Right cardiac atrium (tissue), 5 donors: ENCODE results near the gene HSD17B1. TPM values are rescaled to one million over a fixed set of nuclear protein-coding genes. Genes with fewer than 3 reads are reported as not detected.
A peak's percentile ranks its signal among the peaks of the same experiment; 100 is the strongest.
"Not testable (repeated sequence)": the region's sequence is repeated elsewhere in the genome, so short reads cannot be mapped to it uniquely, and the experiment has no call there.

Experiments used
- ATAC-seq, 2 donors: fragments of 200-7000 bp; cut with Tn5 transposase; one replicate each; pipeline versions ENCODE4 v1.8.0 to v1.9.1; 2020; ENCODE audit warnings: moderate library complexity in 2 of 2, mild to moderate bottlenecking in 1 of 2
- DNase-seq, 3 donors: peaks; one replicate each; pipeline ENCODE4 v3.0.0-alpha.2; 2020
- H3K27ac ChIP-seq: one replicate; pipeline ENCODE4 v1.5.1; 2013; ENCODE audit warnings: mild to moderate bottlenecking, low read length, control low read depth, moderate library complexity
- H3K27me3 ChIP-seq: one replicate; pipeline ENCODE4 v1.6.1; 2013; ENCODE audit not compliant: control insufficient read depth, insufficient read depth
- H3K4me1 ChIP-seq: one replicate; pipeline ENCODE4 v1.6.1; 2013; ENCODE audit warnings: low read length; ENCODE audit not compliant: control insufficient read depth, insufficient read depth
- H3K4me3 ChIP-seq: one replicate; pipeline ENCODE4 v1.5.1; 2013; ENCODE audit warnings: low read length, control low read depth
- H3K9me3 ChIP-seq: one replicate; pipeline ENCODE4 v1.6.1; 2013; ENCODE audit warnings: low read length; ENCODE audit not compliant: control insufficient read depth
- WGBS: extraction: QIAGEN DNeasy Blood & Tissue Kit; methylation state at CpG from one replicate; pipeline ENCODE4 v1.1.7; 2013; 5-methylcytosine and 5-hydroxymethylcytosine counted together
- intact Hi-C, 4 donors: fragments of 100-400 bp; cut with DNase I; formaldehyde crosslinking; loops; one replicate each; pipeline versions ENCODE4 v1.11.0 to v1.14.0; 2022 to 2023
- polyA plus RNA-seq: library from polyadenylated mRNA; stranded (reverse); fragments of 200-250 nt; gene quantifications from one replicate; pipeline ENCODE4 v1.2.3, GENCODE V29; 2013
- total RNA-seq, 4 donors: library from RNA; stranded (reverse); fragmentation: NEBNext Ultra II Directional; extraction: Animal tissue kit (Norgen Biotek cat#: 25700); gene quantifications; one replicate each; pipeline ENCODE4 v1.2.1, GENCODE V29; 2021
- donor health status: healthy with polysubstance abuse.
- donor health status: DM: no; HTN: yes; CAD: no.
- donor health status: DM: no; HTN: no; CAD: no.
- donor health status: DM: no; HTN: yes; CAD: no; lungs with severe emphysema.
- donor health status: DM: yes; HTN: yes; CAD: no.

The HSD17B1 gene
- total and polyA plus RNA-seq, 5 donors, result 1.2 to 2.5 (median 1.5) TPM

- peak; percentile 69 to 78 for ATAC-seq
- peak; percentile 86 to 94 (median 94) for DNase-seq
- no peaks in the 10 kb centered on the region for H3K9me3 ChIP-seq
- no peaks in the 10 kb centered on the region for H3K27me3 ChIP-seq
- peak overlapping the region; percentile 88 for H3K4me3 ChIP-seq
- intact Hi-C loops, result no loop called here
- H3K27ac ChIP-seq, result peak overlapping the region; percentile 92
- peaks cover 7% of the 10 kb centered on the region for H3K4me1 ChIP-seq
- WGBS, result 1% methylated on average over 65 of the region's 65 CpGs
Measured at GRCh38 chr17:42536372-42537155, 16.2 kb upstream of the HSD17B1 start.

GRCh38 chr17:42537156-42537805 is 15.4 kb upstream of the HSD17B1 start:
- peak overlapping the region; percentile 88 for H3K4me3 ChIP-seq
- H3K9me3 ChIP-seq, result no peaks in the 10 kb centered on the region
- no peaks in the 10 kb centered on the region for H3K27me3 ChIP-seq
- intact Hi-C loops, result no loop called here
- H3K4me1 ChIP-seq, result peaks cover 7% of the 10 kb centered on the region
- peak; percentile 26 to 69 (median 56) for DNase-seq
- ATAC-seq, result peak; percentile 4 to 8
- peak overlapping the region; percentile 92 for H3K27ac ChIP-seq
- 87% methylated on average over 30 of the region's 31 CpGs for WGBS

- no peak overlapping the region for H3K27ac ChIP-seq
- intact Hi-C loops, result no loop called here
- peaks cover 7% of the 10 kb centered on the region for H3K4me1 ChIP-seq
- 97% methylated on average over 5 of the region's 5 CpGs for WGBS
- H3K9me3 ChIP-seq, result no peaks in the 10 kb centered on the region
- no peak for ATAC-seq
- DNase-seq, result peak; percentile 4 to 43 (median 36)
- no peak overlapping the region for H3K4me3 ChIP-seq
- H3K27me3 ChIP-seq, result no peaks in the 10 kb centered on the region
Measured at GRCh38 chr17:42537826-42538451, 14.8 kb upstream of the HSD17B1 start.

GRCh38 chr17:42538482-42538881 is 14.2 kb upstream of the HSD17B1 start:
- intact Hi-C loops, result no loop called here
- Histone ChIP-seq H3K9me3 (no peaks in the 10 kb centered on the region), H3K27ac (no peak overlapping the region), H3K4me1 (peaks cover 7% of the 10 kb centered on the region), H3K27me3 (no peaks in the 10 kb centered on the region), H3K4me3 (no peak overlapping the region)
- WGBS, result 95% methylated on average over 14 of the region's 14 CpGs
- ATAC-seq (no peak), DNase-seq (peak in 2 of 3 donors; percentile 10 to 28)

- H3K4me3 ChIP-seq, intact Hi-C loops, ATAC-seq, H3K27me3 ChIP-seq, H3K27ac ChIP-seq, H3K9me3 ChIP-seq, H3K4me1 ChIP-seq: not testable (repeated sequence)
- WGBS, result 88% methylated on average over 4 of the region's 4 CpGs
- DNase-seq, result peak in 1 of 3 donors; percentile 1
Measured at GRCh38 chr17:42540558-42540957, 12.2 kb upstream of the HSD17B1 start.

GRCh38 chr17:42541041-42541833 is 11.5 kb upstream of the HSD17B1 start:
- WGBS, result 78% methylated on average over 17 of the region's 17 CpGs
- intact Hi-C loops, result no loop called here

GRCh38 chr17:42543190-42544079 is 9.3 kb upstream of the HSD17B1 start:
- ATAC-seq, result no peak
- H3K27ac ChIP-seq, result no peak overlapping the region
- no peaks in the 10 kb centered on the region for H3K27me3 ChIP-seq
- no peaks in the 10 kb centered on the region for H3K4me1 ChIP-seq
- H3K9me3 ChIP-seq, result no peaks in the 10 kb centered on the region
- no peak overlapping the region for H3K4me3 ChIP-seq
- intact Hi-C loops, result no loop called here
- peak in 1 of 3 donors; percentile 55 for DNase-seq
- WGBS, result 92% methylated on average over 39 of the region's 39 CpGs

More at GRCh38 chr17:42541041-42541833, 11.5 kb upstream of the HSD17B1 start:
- Histone ChIP-seq H3K4me3 (no peak overlapping the region), H3K9me3 (no peaks in the 10 kb centered on the region), H3K4me1 (no peaks in the 10 kb centered on the region), H3K27me3 (no peaks in the 10 kb centered on the region), H3K27ac (no peak overlapping the region)
- DNase-seq (peak in 2 of 3 donors; percentile 2 to 34), ATAC-seq (no peak)

GRCh38 chr17:42544874-42545283 is 7.8 kb upstream of the HSD17B1 start:
- WGBS, result 78% methylated on average over 8 of the region's 8 CpGs
- no peak overlapping the region for H3K4me3 ChIP-seq
- no peaks in the 10 kb centered on the region for H3K4me1 ChIP-seq
- ATAC-seq (no peak), DNase-seq (peak in 1 of 3 donors; percentile 11)
- no peak overlapping the region for H3K27ac ChIP-seq
- no peaks in the 10 kb centered on the region for H3K9me3 ChIP-seq
- no peaks in the 10 kb centered on the region for H3K27me3 ChIP-seq
- intact Hi-C loops, result no loop called here

- intact Hi-C loops, H3K9me3 ChIP-seq, H3K27me3 ChIP-seq, H3K27ac ChIP-seq, H3K4me3 ChIP-seq, H3K4me1 ChIP-seq, ATAC-seq: not testable (repeated sequence)
- peak in 1 of 3 donors; percentile 2 for DNase-seq
- WGBS, result 90% methylated on average over 9 of the region's 9 CpGs
Measured at GRCh38 chr17:42545755-42546505, 6.8 kb upstream of the HSD17B1 start.
